Chondrocyte (in vitro differentiated cells): ENCODE measurements around the gene CD52. TPM values are rescaled to one million over a fixed set of nuclear protein-coding genes. Genes with fewer than 3 reads are reported as not detected.

ENCODE experiments used
- DNase-seq: peaks from one replicate; pipeline ENCODE4 v3.0.0; 2021; ENCODE audit warnings: mixed read lengths, low spot score
- H3K27ac Mint-ChIP-seq: one replicate; pipeline ENCODE4 v1.8.0; 2021; ENCODE audit warnings: mild to moderate bottlenecking, moderate library complexity, mixed read lengths; ENCODE audit not compliant: unreplicated experiment
- H3K27me3 Mint-ChIP-seq: 2 replicates; pipeline ENCODE4 v1.8.0; 2021; ENCODE audit warnings: low read depth, mixed read lengths
- H3K36me3 Mint-ChIP-seq: 2 replicates; pipeline ENCODE4 v1.8.0; 2021; ENCODE audit warnings: low read depth, mixed read lengths
- H3K4me1 Mint-ChIP-seq: 2 replicates; pipeline ENCODE4 v1.8.0; 2021; ENCODE audit warnings: low read depth, mild to moderate bottlenecking, mixed read lengths
- H3K4me3 Mint-ChIP-seq: one replicate; pipeline ENCODE4 v1.8.0; 2021; ENCODE audit warnings: mild to moderate bottlenecking, moderate library complexity, mixed read lengths; ENCODE audit not compliant: unreplicated experiment
- H3K9me3 Mint-ChIP-seq: 2 replicates; pipeline ENCODE4 v1.8.0; 2021; ENCODE audit warnings: low read depth, mixed read lengths
- total RNA-seq: library from RNA; stranded (reverse); gene quantifications from 3 replicates; pipeline ENCODE4 v1.2.1, GENCODE V29; 2021
- TF ChIP-seq, protein P1 (sequence below): fragments of 200-600 bp; sonication (generic); IDR thresholded peaks from 2 replicates; pipeline ENCODE4 v1.5.0; 2021; ENCODE audit warnings: antibody characterized with exemption, mild to moderate bottlenecking, moderate library complexity

The CD52 gene
- total RNA-seq, 1 donor from 2014 or later: not detected

- Mint-ChIP-seq H3K27ac (no peak overlapping the region), H3K4me3 (no peak overlapping the region), H3K4me1 (peaks cover 54% of the 10 kb centered on the region), H3K36me3 (peaks cover 5% of the 10 kb centered on the region), H3K27me3 (no peaks in the 10 kb centered on the region), H3K9me3 (no peaks in the 10 kb centered on the region)
- no peak for DNase-seq
- TF ChIP-seq, protein P1, sequence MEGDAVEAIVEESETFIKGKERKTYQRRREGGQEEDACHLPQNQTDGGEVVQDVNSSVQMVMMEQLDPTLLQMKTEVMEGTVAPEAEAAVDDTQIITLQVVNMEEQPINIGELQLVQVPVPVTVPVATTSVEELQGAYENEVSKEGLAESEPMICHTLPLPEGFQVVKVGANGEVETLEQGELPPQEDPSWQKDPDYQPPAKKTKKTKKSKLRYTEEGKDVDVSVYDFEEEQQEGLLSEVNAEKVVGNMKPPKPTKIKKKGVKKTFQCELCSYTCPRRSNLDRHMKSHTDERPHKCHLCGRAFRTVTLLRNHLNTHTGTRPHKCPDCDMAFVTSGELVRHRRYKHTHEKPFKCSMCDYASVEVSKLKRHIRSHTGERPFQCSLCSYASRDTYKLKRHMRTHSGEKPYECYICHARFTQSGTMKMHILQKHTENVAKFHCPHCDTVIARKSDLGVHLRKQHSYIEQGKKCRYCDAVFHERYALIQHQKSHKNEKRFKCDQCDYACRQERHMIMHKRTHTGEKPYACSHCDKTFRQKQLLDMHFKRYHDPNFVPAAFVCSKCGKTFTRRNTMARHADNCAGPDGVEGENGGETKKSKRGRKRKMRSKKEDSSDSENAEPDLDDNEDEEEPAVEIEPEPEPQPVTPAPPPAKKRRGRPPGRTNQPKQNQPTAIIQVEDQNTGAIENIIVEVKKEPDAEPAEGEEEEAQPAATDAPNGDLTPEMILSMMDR: peak; percentile 23
These were observed 32.2 kb upstream of the CD52 start for GRCh38 chr1:26285366-26286063.

DNA sequence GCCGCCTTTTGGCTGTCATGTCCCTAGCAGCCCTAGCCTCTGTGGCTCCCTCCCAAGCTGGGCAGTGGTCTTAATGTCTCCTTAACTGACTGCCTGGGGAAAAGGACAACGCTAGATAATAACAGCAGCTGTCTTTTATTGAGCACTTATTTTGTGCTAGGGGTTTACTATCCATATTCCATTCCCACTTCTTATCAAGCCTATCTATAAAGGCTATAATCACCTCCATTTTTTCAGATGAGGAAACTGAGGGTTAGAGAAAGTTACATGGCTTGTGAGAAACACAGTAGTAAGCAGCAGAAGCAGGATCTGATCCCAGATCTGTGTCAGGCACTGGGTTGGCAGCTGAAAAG is 31.7 kb upstream of the CD52 start:
- H3K4me1 Mint-ChIP-seq: peaks cover 48% of the 10 kb centered on the region
- DNase-seq: no peak
- no peak overlapping the region for H3K4me3 Mint-ChIP-seq
- TF ChIP-seq, protein P1: no peak
- H3K27ac Mint-ChIP-seq: no peak overlapping the region
- no peaks in the 10 kb centered on the region for H3K27me3 Mint-ChIP-seq
- H3K36me3 Mint-ChIP-seq: peaks cover 4% of the 10 kb centered on the region
- H3K9me3 Mint-ChIP-seq: no peaks in the 10 kb centered on the region

DNA sequence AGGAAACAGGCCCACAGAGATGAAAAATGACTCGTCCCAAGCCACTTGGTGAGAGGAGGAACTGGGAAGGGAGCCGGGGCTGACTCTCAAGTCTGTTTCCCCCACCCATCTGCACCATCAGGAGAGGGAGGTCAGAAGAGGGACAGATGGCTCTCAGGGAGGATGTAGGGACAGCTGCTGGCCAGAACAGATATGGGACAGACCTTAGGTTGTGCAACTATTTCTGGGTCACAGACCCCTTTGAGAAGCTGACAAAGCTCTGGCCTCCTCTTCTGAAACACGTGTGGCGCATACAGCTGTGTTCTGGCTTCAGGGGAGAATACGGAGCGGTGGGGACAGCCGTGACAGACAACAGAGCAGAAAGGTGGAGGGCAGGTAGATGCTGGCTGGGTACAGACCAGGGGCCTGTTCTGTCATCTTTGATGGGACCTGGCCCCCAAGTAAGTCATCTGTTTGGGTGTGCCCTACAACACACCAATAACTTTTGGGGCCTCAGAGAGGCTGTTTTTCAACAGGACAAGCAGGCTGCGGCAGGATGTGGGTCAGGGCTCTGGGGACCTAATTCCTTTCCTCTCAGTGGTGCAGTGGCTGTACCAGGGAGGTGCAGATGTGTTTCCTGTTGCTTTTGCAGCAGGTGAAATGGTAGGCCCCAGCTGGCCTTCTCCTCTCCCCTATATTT is 30.6 kb upstream of the CD52 start:
- no peak for DNase-seq
- Mint-ChIP-seq H3K36me3 (peaks cover 2% of the 10 kb centered on the region), H3K9me3 (no peaks in the 10 kb centered on the region), H3K4me3 (no peak overlapping the region), H3K27me3 (no peaks in the 10 kb centered on the region), H3K27ac (no peak overlapping the region), H3K4me1 (peaks cover 39% of the 10 kb centered on the region)
- TF ChIP-seq, protein P1: no peak

DNA sequence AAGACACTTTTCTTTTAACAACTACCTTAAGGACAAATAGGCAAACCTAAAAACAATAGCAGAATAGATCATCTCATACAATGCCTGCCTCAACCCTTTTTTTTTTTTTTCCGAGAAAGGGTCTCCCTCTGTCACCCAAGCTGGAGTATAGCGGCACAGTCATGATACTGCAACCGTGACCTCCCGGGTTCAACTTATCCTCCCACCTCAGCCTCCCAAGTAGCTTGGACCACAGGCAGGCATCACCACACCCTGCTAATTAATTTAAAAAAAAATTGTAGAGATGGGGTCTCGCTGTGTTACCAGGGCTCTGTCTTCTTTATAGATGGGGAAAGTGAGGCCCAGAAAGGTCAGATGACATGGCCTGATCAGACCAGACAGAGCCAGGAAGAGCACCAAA is 29.9 kb upstream of the CD52 start:
- Mint-ChIP-seq H3K4me3 (no peak overlapping the region), H3K9me3 (no peaks in the 10 kb centered on the region), H3K4me1 (peaks cover 32% of the 10 kb centered on the region), H3K27me3 (no peaks in the 10 kb centered on the region), H3K27ac (peak overlapping the region; percentile 20), H3K36me3 (peaks cover 2% of the 10 kb centered on the region)
- TF ChIP-seq, protein P1: no peak
- DNase-seq: no peak

GRCh38 chr1:26288311-26288941 is 29.3 kb upstream of the CD52 start:
- H3K4me1 Mint-ChIP-seq: peaks cover 26% of the 10 kb centered on the region
- H3K9me3 Mint-ChIP-seq: no peaks in the 10 kb centered on the region
- no peak overlapping the region for H3K4me3 Mint-ChIP-seq
- TF ChIP-seq, protein P1: no peak
- no peak for DNase-seq
- H3K27me3 Mint-ChIP-seq: no peaks in the 10 kb centered on the region
- H3K36me3 Mint-ChIP-seq: peaks cover 2% of the 10 kb centered on the region
- no peak overlapping the region for H3K27ac Mint-ChIP-seq
